HepG2 (cell line): ENCODE results near the gene MST1R. TPM values are rescaled to one million over a fixed set of nuclear protein-coding genes. Genes with fewer than 3 reads are reported as not detected.

ENCODE experiments used
- ATF3 ChIP-seq: sonication (generic); formaldehyde crosslinking; IDR thresholded peaks from 2 replicates; pipeline ENCODE4 v1.4.0; 2020; ENCODE audit warnings: missing genetic modification reagents
- BCL6 ChIP-seq: IDR thresholded peaks from 2 replicates; pipeline ENCODE4 v1.6.1; 2016; ENCODE audit warnings: missing genetic modification reagents, missing compliant biosample characterization
- HMGXB4 ChIP-seq, 2 experiments: sonication (generic) in 1 of 2; formaldehyde crosslinking in 1 of 2; IDR thresholded peaks; 2 replicates each; pipeline versions ENCODE4 v1.4.0 to v1.6.1; 2018 to 2020; ENCODE audit warnings: missing genetic modification reagents in 2 of 2, borderline replicate concordance in 1 of 2, low read depth in 1 of 2, mild to moderate bottlenecking in 1 of 2, missing biosample characterization in 1 of 2
- IRF1 ChIP-seq: sonication (generic); formaldehyde crosslinking; IDR thresholded peaks from 2 replicates; pipeline ENCODE4 v1.4.0; 2020; ENCODE audit warnings: low read depth, mild to moderate bottlenecking, missing genetic modification reagents
- KDM5B ChIP-seq: sonication (generic); formaldehyde crosslinking; IDR thresholded peaks from 2 replicates; pipeline ENCODE4 v1.4.0; 2020; ENCODE audit warnings: missing genetic modification reagents, mild to moderate bottlenecking, borderline replicate concordance
- PBX2 ChIP-seq: IDR thresholded peaks from 2 replicates; pipeline ENCODE4 v1.6.1; 2016; ENCODE audit warnings: control low read depth
- PPARG ChIP-seq: conservative IDR thresholded peaks from 2 replicates; pipeline ENCODE4 v1.6.1; 2016; ENCODE audit warnings: missing biosample characterization, missing genetic modification reagents
- RNF2 ChIP-seq: fragments of 450-650 bp; conservative IDR thresholded peaks from 2 replicates; pipeline ENCODE4 v1.6.1; 2016; ENCODE audit warnings: low read depth
- SNRNP70 ChIP-seq: fragments of 200-400 bp; formaldehyde crosslinking; IDR thresholded peaks from 2 replicates; pipeline ENCODE4 v1.6.1; 2017; ENCODE audit warnings: mild to moderate bottlenecking, low read depth, low read length, moderate library complexity
- SP4 ChIP-seq: sonication (generic); formaldehyde crosslinking; IDR thresholded peaks from 2 replicates; pipeline ENCODE4 v1.8.1; 2023; ENCODE audit warnings: mild to moderate bottlenecking, missing genetic modification reagents
- STAG1 ChIP-seq: sonication (generic); formaldehyde crosslinking; IDR thresholded peaks from 2 replicates; pipeline ENCODE4 v1.4.0; 2020; ENCODE audit warnings: missing genetic modification reagents
- TFAP4 ChIP-seq: sonication (generic); IDR thresholded peaks from 2 replicates; pipeline ENCODE4 v1.6.1; 2016; ENCODE audit warnings: low read depth, borderline replicate concordance
- ZFP82 ChIP-seq: sonication (generic); formaldehyde crosslinking; IDR thresholded peaks from 2 replicates; pipeline ENCODE4 v1.5.1; 2020; ENCODE audit warnings: mild to moderate bottlenecking, missing genetic modification reagents, borderline replicate concordance
- ZHX1 ChIP-seq: sonication (generic); formaldehyde crosslinking; IDR thresholded peaks from 2 replicates; pipeline ENCODE4 v1.8.1; 2022; ENCODE audit warnings: low read depth, mild to moderate bottlenecking, missing genetic modification reagents
- ZNF253 ChIP-seq: sonication (generic); formaldehyde crosslinking; IDR thresholded peaks from 2 replicates; pipeline ENCODE4 v1.8.0; 2022; ENCODE audit warnings: mild to moderate bottlenecking, missing genetic modification reagents, borderline replicate concordance
- ZNF296 ChIP-seq: sonication (generic); formaldehyde crosslinking; conservative IDR thresholded peaks from 2 replicates; pipeline ENCODE4 v1.5.0; 2020; ENCODE audit warnings: mild to moderate bottlenecking, missing genetic modification reagents
- ZNF343 ChIP-seq: sonication (generic); formaldehyde crosslinking; IDR thresholded peaks from 2 replicates; pipeline ENCODE4 v1.4.0; 2020; ENCODE audit warnings: mild to moderate bottlenecking, missing genetic modification reagents
- ZNF431 ChIP-seq: sonication (generic); formaldehyde crosslinking; IDR thresholded peaks from 2 replicates; pipeline ENCODE4 v1.9.0; 2022; ENCODE audit warnings: missing genetic modification reagents, low read depth, mild to moderate bottlenecking, borderline replicate concordance
- ZNF576 ChIP-seq: sonication (generic); formaldehyde crosslinking; IDR thresholded peaks from 2 replicates; pipeline ENCODE4 v1.4.0; 2020; ENCODE audit warnings: mild to moderate bottlenecking, missing genetic modification reagents
- ZNF737 ChIP-seq: sonication (generic); formaldehyde crosslinking; IDR thresholded peaks from 2 replicates; pipeline ENCODE4 v1.5.0; 2020; ENCODE audit warnings: missing genetic modification reagents, mild to moderate bottlenecking, borderline replicate concordance
- polyA plus RNA-seq, 8 experiments: library from polyadenylated mRNA; depleted of rRNA in 3 of 8; stranded (reverse) in 7 of 8; unstranded in 1 of 8; fragments of >200 nt; fragmentation: Illumina TruSeq in 4 of 8; extraction: Trizol in 4 of 8; gene quantifications; 2 replicates each; pipeline versions ENCODE4 v1.2.1 to v1.2.3, GENCODE V29; 2011 to 2016; ENCODE audit warnings: low read depth in 4 of 8, missing spikeins in 1 of 8, mixed read lengths in 1 of 8; ENCODE audit not compliant: insufficient read depth in 1 of 8
- total RNA-seq, 5 experiments: library from RNA; depleted of rRNA; stranded (reverse); fragments of >200 nt; fragmentation: Illumina TruSeq; extraction: Trizol; gene quantifications; 2 replicates each; pipeline ENCODE4 v1.2.3, GENCODE V29; 2016; ENCODE audit warnings: low read depth in 1 of 5

Gene MST1R
- total and polyA plus RNA-seq, 2 of the 13 experiments (the other 11 are each of a cell fraction or from before 2014, with no cell fraction given), result 0.11 to 0.77 TPM

- TF ChIP-seq PBX2 (CRISPR knock-in tag), result no peak
- 0 out of 2 replicates have a peak, but pooled peaks have one; percentile 52 for TF ChIP-seq ZHX1
- TF ChIP-seq ATF3 (CRISPR knock-in tag), result no peak
- no peak for TF ChIP-seq SNRNP70
- TF ChIP-seq ZFP82 (CRISPR knock-in tag), result peak; percentile 80; the same call in 1 of the 2 replicates
- 0 out of 2 replicates have a peak, but pooled peaks have one; percentile 85 for TF ChIP-seq ZNF431 (CRISPR knock-in tag)
- TF ChIP-seq PPARG (CRISPR knock-in tag), result 0 out of 2 replicates have a peak, but pooled peaks have one; percentile 8
- TF ChIP-seq ZNF343, result no peak; the same call in 1 of the 2 replicates
- no peak for TF ChIP-seq STAG1 (CRISPR knock-in tag)
- TF ChIP-seq KDM5B (CRISPR knock-in tag), result peak; percentile 93
- peak; percentile 82 for TF ChIP-seq RNF2
- TF ChIP-seq ZNF737 (CRISPR knock-in tag), result no peak
- peak; percentile 92 for TF ChIP-seq TFAP4
- peak; percentile 55; the same call in 1 of the 2 replicates for TF ChIP-seq BCL6 (CRISPR knock-in tag)
- peak; percentile 64; the same call in 1 of the 2 replicates for TF ChIP-seq ZNF296 (CRISPR knock-in tag)
- TF ChIP-seq ZNF253 (CRISPR knock-in tag), result no peak
- no peak for TF ChIP-seq ZNF576 (CRISPR knock-in tag)
- peak; percentile 87 to 89 for TF ChIP-seq HMGXB4 (CRISPR knock-in tag; IDR thresholded peaks at IDR 0.05; ENCODE audit: borderline replicate concordance in 1 of 2, low read depth in 1 of 2)
- no peak for TF ChIP-seq IRF1 (CRISPR knock-in tag)
- peak; percentile 96 for TF ChIP-seq SP4 (CRISPR knock-in tag)
Observed at GRCh38 chr3:49939858-49940666, 36.4 kb upstream of the MST1R start, which contains the start of gene RBM6 (continued).
